Peyer's patch (tissue), 4 donors: ENCODE results near the gene LRRK1. TPM values are rescaled to one million over a fixed set of nuclear protein-coding genes. Genes with fewer than 3 reads are reported as not detected.

Experiments used
- DNase-seq, 3 donors: peaks; one replicate each; pipeline ENCODE4 v3.0.0-alpha.2; 2017 to 2019
- H3K27ac ChIP-seq, 4 donors: fragments of 200-600 bp; sonication (generic); one replicate each; pipeline ENCODE4 v1.5.1; 2016 to 2019
- H3K27me3 ChIP-seq, 2 donors: fragments of 200-600 bp; sonication (generic); one replicate each; pipeline ENCODE4 v1.5.1; 2019
- H3K36me3 ChIP-seq, 3 donors: fragments of 200-600 bp; sonication (generic); one replicate each; pipeline ENCODE4 v1.5.1; 2016 to 2019
- H3K4me1 ChIP-seq, 4 donors: fragments of 200-600 bp; sonication (generic); one replicate each; pipeline ENCODE4 v1.5.1; 2016 to 2019
- H3K4me3 ChIP-seq, 4 donors: fragments of 200-600 bp; sonication (generic); 1 replicate in 3 of 4; 2 replicates in 1 of 4; pipeline ENCODE4 v1.5.1; 2016 to 2019; ENCODE audit warnings: mild to moderate bottlenecking in 1 of 4
- H3K9me3 ChIP-seq, 4 donors: fragments of 200-600 bp; sonication (generic); one replicate each; pipeline ENCODE4 v1.5.1; 2016 to 2019; ENCODE audit warnings: mild to moderate bottlenecking in 1 of 4
- POLR2A ChIP-seq, 2 donors: fragments of 450-650 bp; IDR thresholded peaks; one replicate each; pipeline ENCODE4 v1.5.1; 2017; ENCODE audit warnings: antibody characterized with exemption in 2 of 2, mild to moderate bottlenecking in 2 of 2, moderate library complexity in 2 of 2
- total RNA-seq, 4 donors: library from RNA; depleted of rRNA; stranded (reverse); fragments of >200 nt; gene quantifications; one replicate each; pipeline ENCODE4 v1.1.0, GENCODE V29; 2016
- TF ChIP-seq, protein P1 (sequence below), 6 experiments: fragments of 450-650 bp in 4 of 6; fragments of 200-600 bp in 2 of 6; sonication (generic) in 1 of 6; IDR thresholded peaks; one replicate each; pipeline ENCODE4 v1.5.1; 2017 to 2019; ENCODE audit warnings: antibody characterized with exemption in 6 of 6, mild to moderate bottlenecking in 3 of 6, moderate library complexity in 1 of 6

Gene LRRK1
- total RNA-seq, 4 donors from 2014 or later = 49.2 to 66.0 (median 55.5) TPM

DNA sequence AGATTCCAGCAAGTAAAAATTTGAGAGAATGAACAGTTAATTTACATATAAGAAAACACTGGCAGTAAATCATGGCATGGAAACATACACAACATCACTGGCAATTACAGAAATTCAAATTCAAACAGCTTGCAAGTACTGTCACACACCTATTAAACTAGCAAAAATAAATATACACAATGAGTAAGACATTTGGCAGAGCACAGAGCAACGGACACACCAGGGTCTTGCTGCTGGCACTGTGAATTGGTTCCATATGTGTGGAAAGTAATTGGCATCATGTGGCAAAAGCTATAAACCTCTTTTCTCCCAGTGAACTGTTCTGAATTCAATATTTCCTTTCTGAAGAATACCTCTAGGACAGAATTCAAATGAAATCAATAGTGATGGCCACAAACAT, 78.3 kb downstream of the LRRK1 start:
- H3K27ac ChIP-seq = no peak overlapping the region
- H3K36me3 ChIP-seq = peaks cover 0 to 17% (median 0%) of the 10 kb centered on the region in 3 donors
- DNase-seq = no peak
- H3K27me3 ChIP-seq = no peaks in the 10 kb centered on the region
- no peak overlapping the region for H3K4me3 ChIP-seq
- TF ChIP-seq POLR2A (IDR thresholded peaks at IDR 0.05) = no peak
- TF ChIP-seq, protein P1, sequence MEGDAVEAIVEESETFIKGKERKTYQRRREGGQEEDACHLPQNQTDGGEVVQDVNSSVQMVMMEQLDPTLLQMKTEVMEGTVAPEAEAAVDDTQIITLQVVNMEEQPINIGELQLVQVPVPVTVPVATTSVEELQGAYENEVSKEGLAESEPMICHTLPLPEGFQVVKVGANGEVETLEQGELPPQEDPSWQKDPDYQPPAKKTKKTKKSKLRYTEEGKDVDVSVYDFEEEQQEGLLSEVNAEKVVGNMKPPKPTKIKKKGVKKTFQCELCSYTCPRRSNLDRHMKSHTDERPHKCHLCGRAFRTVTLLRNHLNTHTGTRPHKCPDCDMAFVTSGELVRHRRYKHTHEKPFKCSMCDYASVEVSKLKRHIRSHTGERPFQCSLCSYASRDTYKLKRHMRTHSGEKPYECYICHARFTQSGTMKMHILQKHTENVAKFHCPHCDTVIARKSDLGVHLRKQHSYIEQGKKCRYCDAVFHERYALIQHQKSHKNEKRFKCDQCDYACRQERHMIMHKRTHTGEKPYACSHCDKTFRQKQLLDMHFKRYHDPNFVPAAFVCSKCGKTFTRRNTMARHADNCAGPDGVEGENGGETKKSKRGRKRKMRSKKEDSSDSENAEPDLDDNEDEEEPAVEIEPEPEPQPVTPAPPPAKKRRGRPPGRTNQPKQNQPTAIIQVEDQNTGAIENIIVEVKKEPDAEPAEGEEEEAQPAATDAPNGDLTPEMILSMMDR (IDR thresholded peaks at IDR 0.05) = no peak
- H3K9me3 ChIP-seq = no peaks in the 10 kb centered on the region
- H3K4me1 ChIP-seq = no peaks in the 10 kb centered on the region

DNA sequence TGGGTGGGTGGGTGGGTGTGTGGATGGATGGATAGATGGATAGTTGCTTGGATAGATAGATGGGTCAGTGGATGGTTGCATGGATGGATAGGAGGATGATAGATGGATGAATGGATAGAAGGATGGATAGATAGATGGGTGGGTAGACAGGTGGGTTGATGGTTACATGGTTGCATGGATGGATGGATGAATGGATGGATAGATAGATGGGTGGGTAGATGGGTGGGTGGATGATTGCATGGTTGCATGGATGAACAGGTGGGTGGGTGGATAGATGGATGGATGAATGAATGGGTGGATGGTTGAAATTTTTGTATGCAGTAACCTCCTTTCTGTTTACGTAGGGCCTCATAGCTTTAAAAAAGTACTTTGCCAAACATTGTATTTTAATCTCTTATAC, 79.5 kb downstream of the LRRK1 start:
- no peak for TF ChIP-seq POLR2A (IDR thresholded peaks at IDR 0.05)
- TF ChIP-seq, protein P1 (IDR thresholded peaks at IDR 0.05) = no peak
- Histone ChIP-seq H3K27ac (no peak overlapping the region), H3K9me3 (no peaks in the 10 kb centered on the region), H3K4me3 (no peak overlapping the region), H3K4me1 (no peaks in the 10 kb centered on the region), H3K36me3 (peaks cover 0 to 17% (median 0%) of the 10 kb centered on the region in 3 donors), H3K27me3 (no peaks in the 10 kb centered on the region)
- DNase-seq = no peak

GRCh38 chr15:100999369-100999768, 80.2 kb downstream of the LRRK1 start:
- Histone ChIP-seq H3K27me3 (no peaks in the 10 kb centered on the region), H3K27ac (no peak overlapping the region), H3K36me3 (peaks cover 0 to 17% (median 0%) of the 10 kb centered on the region in 3 donors)

DNA sequence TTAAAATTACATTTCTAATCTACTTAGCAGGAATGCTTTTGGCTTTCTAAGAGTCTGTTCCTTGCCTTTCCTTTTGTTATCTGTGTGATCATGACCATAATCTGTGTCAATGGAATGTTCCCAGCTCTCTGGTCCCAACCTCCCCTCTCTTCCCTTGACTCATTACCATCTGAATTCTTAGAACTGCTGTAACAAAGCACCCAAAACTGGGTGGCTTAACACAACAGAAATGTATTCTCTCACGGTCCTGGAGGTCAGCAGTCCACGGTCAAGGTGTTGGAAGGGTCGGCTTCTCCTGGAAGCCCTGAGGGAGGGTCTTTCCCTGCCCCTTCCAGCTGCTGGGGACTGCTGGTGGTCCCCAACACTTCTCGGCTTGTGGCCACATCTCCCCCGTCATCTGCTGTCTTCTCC, 81.1 kb downstream of the LRRK1 start:
- Histone ChIP-seq H3K27ac (no peak overlapping the region), H3K27me3 (no peaks in the 10 kb centered on the region), H3K36me3 (peaks cover 0 to 10% (median 0%) of the 10 kb centered on the region in 3 donors), H3K4me3 (no peak overlapping the region), H3K4me1 (no peaks in the 10 kb centered on the region), H3K9me3 (no peaks in the 10 kb centered on the region)
- no peak for DNase-seq
- TF ChIP-seq, protein P1 (IDR thresholded peaks at IDR 0.05) = no peak
- TF ChIP-seq POLR2A (IDR thresholded peaks at IDR 0.05) = no peak

More at GRCh38 chr15:100999369-100999768, 80.2 kb downstream of the LRRK1 start:
- Histone ChIP-seq H3K9me3 (no peaks in the 10 kb centered on the region), H3K4me3 (no peak overlapping the region), H3K4me1 (no peaks in the 10 kb centered on the region)
- no peak for DNase-seq
- TF ChIP-seq, protein P1 (IDR thresholded peaks at IDR 0.05) = no peak
- no peak for TF ChIP-seq POLR2A (IDR thresholded peaks at IDR 0.05)

- Histone ChIP-seq H3K36me3 (peaks cover 0 to 10% (median 0%) of the 10 kb centered on the region in 3 donors), H3K4me1 (no peaks in the 10 kb centered on the region), H3K27me3 (no peaks in the 10 kb centered on the region), H3K4me3 (no peak overlapping the region), H3K9me3 (no peaks in the 10 kb centered on the region), H3K27ac (no peak overlapping the region)
- no peak for DNase-seq
- TF ChIP-seq, protein P1 (IDR thresholded peaks at IDR 0.05) = no peak
- TF ChIP-seq POLR2A (IDR thresholded peaks at IDR 0.05) = no peak
Measured at GRCh38 chr15:101001056-101001455, 81.9 kb downstream of the LRRK1 start.

- no peak for DNase-seq
- Histone ChIP-seq H3K4me1 (peaks cover 0 to 1% (median 0%) of the 10 kb centered on the region in 4 donors), H3K4me3 (no peak overlapping the region), H3K36me3 (peaks cover 0 to 10% (median 0%) of the 10 kb centered on the region in 3 donors), H3K9me3 (no peaks in the 10 kb centered on the region), H3K27me3 (no peaks in the 10 kb centered on the region), H3K27ac (no peak overlapping the region)
- TF ChIP-seq, protein P1 (IDR thresholded peaks at IDR 0.05) = no peak
- TF ChIP-seq POLR2A (IDR thresholded peaks at IDR 0.05) = no peak
Measured at GRCh38 chr15:101001796-101002195, 82.6 kb downstream of the LRRK1 start.
